Esophagus squamous epithelium (tissue), 5 donors: ENCODE data around the gene GIT1. TPM values are rescaled to one million over a fixed set of nuclear protein-coding genes. Genes with fewer than 3 reads are reported as not detected.
A peak's percentile ranks its signal among the peaks of the same experiment; 100 is the strongest.

Source experiments
- DNase-seq: peaks from one replicate; lab custom pipeline; 2025; lab: John Stamatoyannopoulos, UW
- H3K27ac ChIP-seq, 4 donors: fragments of 200-600 bp; sonication (generic); one replicate each; pipeline ENCODE4 v1.5.1; 2016 to 2019; ENCODE audit warnings: mild to moderate bottlenecking in 1 of 4
- H3K27me3 ChIP-seq, 4 donors: fragments of 200-600 bp; sonication (generic); 1 replicate in 3 of 4; 2 replicates in 1 of 4; pipeline versions ENCODE4 v1.5.1 to v1.6.0; 2017 to 2021; ENCODE audit warnings: antibody characterized with exemption in 1 of 4
- H3K36me3 ChIP-seq, 3 donors: fragments of 200-600 bp; sonication (generic); one replicate each; pipeline ENCODE4 v1.5.1; 2016 to 2019
- H3K4me1 ChIP-seq, 3 donors: fragments of 200-600 bp; sonication (generic); one replicate each; pipeline ENCODE4 v1.5.1; 2017 to 2019
- H3K4me3 ChIP-seq, 4 donors: fragments of 200-600 bp; sonication (generic); 1 replicate in 3 of 4; 2 replicates in 1 of 4; pipeline ENCODE4 v1.5.1; 2016 to 2019; ENCODE audit warnings: mild to moderate bottlenecking in 2 of 4, moderate library complexity in 1 of 4
- H3K9me3 ChIP-seq, 3 donors: fragments of 200-600 bp; sonication (generic); one replicate each; pipeline ENCODE4 v1.5.1; 2016 to 2019
- POLR2A ChIP-seq, 4 donors: fragments of 450-650 bp; IDR thresholded peaks; one replicate each; pipeline ENCODE4 v1.6.1; 2017; ENCODE audit warnings: antibody characterized with exemption in 4 of 4, mild to moderate bottlenecking in 4 of 4, moderate library complexity in 3 of 4
- WGBS, 2 donors: methylation state at CpG; one replicate each; pipeline ENCODE4 v1.1.5; 2018; 5-methylcytosine and 5-hydroxymethylcytosine counted together
- intact Hi-C: fragments of 100-400 bp; cut with DNase I; formaldehyde crosslinking; loops from one replicate; pipeline ENCODE4 v1.15.0; 2022
- total RNA-seq, 4 donors: library from RNA; depleted of rRNA; stranded (reverse); fragments of >200 nt; gene quantifications; one replicate each; pipeline ENCODE4 v1.1.0, GENCODE V29; 2016
- TF ChIP-seq, protein P1 (sequence below), 6 experiments: fragments of 450-650 bp in 4 of 6; fragments of 200-600 bp in 2 of 6; sonication (generic) in 2 of 6; IDR thresholded peaks; one replicate each; pipeline ENCODE4 v1.5.1; 2016 to 2019; ENCODE audit warnings: antibody characterized with exemption in 6 of 6, mild to moderate bottlenecking in 4 of 6, moderate library complexity in 4 of 6
- donor health status: DM: yes; HTN: yes; CAD: no.

GIT1 gene
- total RNA-seq, 4 donors from 2014 or later, result 24.0 to 45.4 (median 29.6) TPM

DNA sequence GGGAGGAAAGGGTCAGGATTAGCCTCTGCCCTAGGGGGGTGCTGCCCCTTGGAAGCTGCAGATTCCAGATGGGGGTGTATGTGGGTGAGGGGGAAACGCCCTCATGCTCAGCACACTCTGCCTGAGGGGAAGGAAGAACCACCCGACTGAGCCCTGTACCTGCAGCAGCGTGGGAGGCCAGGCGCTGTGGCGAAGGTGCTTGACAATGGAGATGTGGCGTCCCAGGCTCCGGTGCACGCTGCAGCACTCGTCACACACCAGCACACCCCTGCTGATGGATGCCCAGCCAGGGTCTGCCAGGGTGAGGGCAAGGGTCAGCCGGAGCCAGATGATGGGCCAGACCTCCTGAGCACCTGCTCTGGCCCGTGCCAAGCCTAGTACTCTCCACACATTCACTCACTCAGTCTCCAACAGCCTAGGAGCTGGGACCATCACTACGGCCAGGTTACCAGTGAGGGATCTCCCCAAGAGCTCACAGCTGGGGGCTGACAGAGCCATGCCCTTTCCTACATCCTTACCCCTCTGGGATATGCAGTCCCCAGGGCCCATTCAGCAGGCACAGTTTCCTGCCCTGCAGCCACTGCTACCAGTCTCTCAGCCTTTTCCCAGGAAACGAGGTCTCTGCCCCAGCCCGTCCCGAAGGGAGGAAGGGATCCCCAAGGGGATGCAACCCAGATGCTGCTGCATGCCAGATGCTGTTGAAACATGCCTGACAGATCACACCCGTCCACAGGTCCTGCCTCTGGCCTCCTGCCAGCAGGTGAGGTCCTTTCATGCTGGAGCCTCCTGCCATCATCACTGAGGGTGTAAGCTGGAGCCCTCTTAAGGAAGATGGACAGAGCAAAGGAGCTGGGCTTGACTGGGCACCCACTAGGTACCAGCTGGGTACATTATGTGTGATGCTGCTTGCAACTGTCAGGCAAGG lies 5.9 kb downstream of the GIT1 start:
- Histone ChIP-seq H3K27ac (peak overlapping the region; percentile 42 to 93 (median 84)), H3K9me3 (no peaks in the 10 kb centered on the region), H3K27me3 (no peaks in the 10 kb centered on the region), H3K4me3 (no peak overlapping the region), H3K4me1 (peaks cover 66 to 98% (median 69%) of the 10 kb centered on the region in 3 donors), H3K36me3 (peaks cover 0 to 44% (median 12%) of the 10 kb centered on the region in 3 donors)
- WGBS, 2 donors, result 48 to 61% methylated on average over 5 to 14 of the region's 16 CpGs
- TF ChIP-seq, protein P1, sequence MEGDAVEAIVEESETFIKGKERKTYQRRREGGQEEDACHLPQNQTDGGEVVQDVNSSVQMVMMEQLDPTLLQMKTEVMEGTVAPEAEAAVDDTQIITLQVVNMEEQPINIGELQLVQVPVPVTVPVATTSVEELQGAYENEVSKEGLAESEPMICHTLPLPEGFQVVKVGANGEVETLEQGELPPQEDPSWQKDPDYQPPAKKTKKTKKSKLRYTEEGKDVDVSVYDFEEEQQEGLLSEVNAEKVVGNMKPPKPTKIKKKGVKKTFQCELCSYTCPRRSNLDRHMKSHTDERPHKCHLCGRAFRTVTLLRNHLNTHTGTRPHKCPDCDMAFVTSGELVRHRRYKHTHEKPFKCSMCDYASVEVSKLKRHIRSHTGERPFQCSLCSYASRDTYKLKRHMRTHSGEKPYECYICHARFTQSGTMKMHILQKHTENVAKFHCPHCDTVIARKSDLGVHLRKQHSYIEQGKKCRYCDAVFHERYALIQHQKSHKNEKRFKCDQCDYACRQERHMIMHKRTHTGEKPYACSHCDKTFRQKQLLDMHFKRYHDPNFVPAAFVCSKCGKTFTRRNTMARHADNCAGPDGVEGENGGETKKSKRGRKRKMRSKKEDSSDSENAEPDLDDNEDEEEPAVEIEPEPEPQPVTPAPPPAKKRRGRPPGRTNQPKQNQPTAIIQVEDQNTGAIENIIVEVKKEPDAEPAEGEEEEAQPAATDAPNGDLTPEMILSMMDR (IDR thresholded peaks at IDR 0.05), result no peak
- no peak for TF ChIP-seq POLR2A (IDR thresholded peaks at IDR 0.05)
- no peak for DNase-seq
- intact Hi-C loops, result no loop called here

DNA sequence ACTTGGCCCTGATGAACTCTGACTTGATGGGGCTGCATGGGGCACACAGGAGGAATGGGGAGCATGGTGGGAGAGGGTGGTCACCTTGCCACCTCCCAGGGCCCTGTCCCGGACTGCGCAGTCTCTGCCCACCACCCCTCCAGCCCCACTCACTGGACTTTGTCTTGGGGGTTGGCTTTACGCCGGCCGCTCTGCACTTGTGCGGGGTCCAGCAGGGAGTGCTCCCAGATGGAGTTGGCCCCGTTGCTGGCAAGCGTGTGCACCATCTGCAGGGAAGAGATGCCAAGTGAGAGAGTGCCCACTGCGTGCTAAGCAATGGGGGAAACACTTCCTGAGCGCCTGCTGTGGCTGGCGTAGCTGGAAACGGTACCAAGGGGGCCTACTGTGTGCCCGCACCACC lies 6.7 kb downstream of the GIT1 start:
- intact Hi-C loops, result no loop called here
- Histone ChIP-seq H3K9me3 (no peaks in the 10 kb centered on the region), H3K4me3 (no peak overlapping the region), H3K27me3 (no peaks in the 10 kb centered on the region), H3K27ac (peak overlapping the region; percentile 42 to 93 (median 84)), H3K4me1 (peaks cover 63 to 98% (median 66%) of the 10 kb centered on the region in 3 donors), H3K36me3 (peaks cover 0 to 52% (median 20%) of the 10 kb centered on the region in 3 donors)
- TF ChIP-seq POLR2A (IDR thresholded peaks at IDR 0.05), result no peak
- TF ChIP-seq, protein P1 (IDR thresholded peaks at IDR 0.05), result no peak
- 88% methylated on average over 4 to 5 of the region's 13 CpGs for WGBS, 2 donors
- no peak for DNase-seq

DNA sequence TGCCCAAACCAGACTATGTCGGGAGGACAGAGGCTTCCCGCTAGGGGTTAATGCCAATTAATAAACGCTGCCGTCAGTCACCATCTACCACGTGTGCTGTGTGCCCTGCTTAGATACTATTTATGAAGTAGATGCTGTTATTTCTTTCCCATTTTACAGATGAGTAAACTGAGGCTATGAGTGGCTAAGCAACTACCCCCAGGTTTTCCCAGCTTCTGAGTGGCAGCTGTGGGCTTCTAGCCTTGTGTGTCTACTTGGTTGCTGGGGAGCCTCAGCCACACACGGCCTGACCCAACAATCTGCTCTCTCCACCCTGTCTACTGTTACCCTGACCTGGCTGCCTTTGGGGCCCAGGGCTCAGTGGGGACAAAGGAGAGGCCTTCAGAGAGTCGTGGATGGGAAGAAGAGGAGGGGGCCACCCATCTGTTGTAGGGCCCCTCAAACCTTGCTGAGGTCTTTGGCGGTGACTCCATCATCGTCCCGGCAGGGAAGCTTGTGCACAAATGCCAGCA lies 7.1 kb downstream of the GIT1 start:
- Histone ChIP-seq H3K4me3 (no peak overlapping the region), H3K36me3 (peaks cover 0 to 56% (median 25%) of the 10 kb centered on the region in 3 donors), H3K9me3 (no peaks in the 10 kb centered on the region), H3K27me3 (no peaks in the 10 kb centered on the region), H3K27ac (peak overlapping the region in 3 of 4 donors; percentile 42 to 93 (median 90)), H3K4me1 (peaks cover 62 to 98% (median 63%) of the 10 kb centered on the region in 3 donors)
- DNase-seq, result no peak
- intact Hi-C loops, result no loop called here
- 54 to 63% methylated on average over 6 to 7 of the region's 10 CpGs for WGBS, 2 donors
- TF ChIP-seq, protein P1 (IDR thresholded peaks at IDR 0.05), result no peak
- no peak for TF ChIP-seq POLR2A (IDR thresholded peaks at IDR 0.05)

DNA sequence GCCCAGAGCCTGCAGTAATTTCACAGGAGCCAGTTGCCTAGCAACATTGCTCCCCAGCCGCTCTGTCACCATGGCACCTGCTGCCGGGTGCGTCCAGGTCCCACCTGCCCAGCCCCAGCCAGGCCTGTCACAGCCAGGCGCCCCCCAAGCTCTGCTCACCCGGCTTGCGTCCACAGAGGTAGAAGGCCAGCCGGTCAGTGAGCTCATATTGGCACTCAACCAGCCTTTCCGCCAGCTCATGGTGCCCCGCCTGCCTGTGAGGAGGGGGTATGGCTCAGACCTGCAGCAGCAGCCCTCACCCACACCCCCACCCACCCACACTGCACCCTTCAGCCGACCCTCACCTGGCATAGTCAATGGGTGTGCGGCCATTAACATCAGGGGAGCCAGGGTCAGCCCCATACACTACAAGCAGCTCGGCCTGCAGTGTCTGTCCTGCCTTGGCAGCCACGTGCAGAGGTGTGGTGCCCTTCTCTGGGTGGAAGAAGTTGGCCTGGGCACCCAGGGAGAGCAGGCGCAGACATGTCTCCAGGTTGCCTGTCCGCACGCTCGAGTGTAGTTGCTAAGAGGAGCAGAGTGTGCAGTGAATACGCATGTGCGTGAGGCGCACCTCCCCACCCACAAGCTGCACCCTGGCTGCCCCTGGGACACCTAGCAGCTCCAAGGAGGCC lies 7.7 kb downstream of the GIT1 start:
- TF ChIP-seq POLR2A (IDR thresholded peaks at IDR 0.05), result no peak
- TF ChIP-seq, protein P1 (IDR thresholded peaks at IDR 0.05), result no peak
- H3K27ac ChIP-seq, result peak overlapping the region; percentile 52 to 93 (median 80)
- peaks cover 4 to 62% (median 28%) of the 10 kb centered on the region in 3 donors for H3K36me3 ChIP-seq

More for the DNA sequence above, 7.7 kb downstream of the GIT1 start:
- H3K4me3 ChIP-seq, result no peak overlapping the region
- intact Hi-C loops, result no loop called here
- peaks cover 56 to 97% (median 59%) of the 10 kb centered on the region in 3 donors for H3K4me1 ChIP-seq
- no peaks in the 10 kb centered on the region for H3K9me3 ChIP-seq
- no peak for DNase-seq
- no peaks in the 10 kb centered on the region for H3K27me3 ChIP-seq
- 49 to 64% methylated on average over 4 to 6 of the region's 20 CpGs for WGBS, 2 donors
